Measurements from ENCODE around the gene FXR1. TPM values are rescaled to one million over a fixed set of nuclear protein-coding genes. Genes with fewer than 3 reads are reported as not detected.
A peak's percentile ranks its signal among the peaks of the same experiment; 100 is the strongest.
"Not testable (repeated sequence)": the region's sequence is repeated elsewhere in the genome, so short reads cannot be mapped to it uniquely, and the experiment has no call there.

Gene FXR1
- polyA plus RNA-seq, 12 donors = 323 to 1,034 (median 591) TPM

- no peak for DNase-seq
Observed at GRCh38 chr3:180926526-180926925, 14.1 kb downstream of the FXR1 start.

GRCh38 chr3:180929376-180929775, 16.9 kb downstream of the FXR1 start:
- DNase-seq = no peak

GRCh38 chr3:180930526-180930925, 18.1 kb downstream of the FXR1 start:
- no peak for DNase-seq

- no peak for DNase-seq
Observed at GRCh38 chr3:180932819-180933218, 20.3 kb downstream of the FXR1 start.

- DNase-seq = no peak
Observed at GRCh38 chr3:180934638-180935037, 22.2 kb downstream of the FXR1 start.

- DNase-seq = no peak
Observed at GRCh38 chr3:180940826-180941225, 28.4 kb downstream of the FXR1 start.

GRCh38 chr3:180947761-180948390, 35.4 kb downstream of the FXR1 start:
- no peak for DNase-seq

- no peak for DNase-seq
Observed at GRCh38 chr3:180959691-180960090, 47.2 kb downstream of the FXR1 start.

- no peak for DNase-seq
Observed at GRCh38 chr3:180961087-180961486, 48.6 kb downstream of the FXR1 start.

- no peak for DNase-seq
Observed at GRCh38 chr3:180961552-180961951, 49.1 kb downstream of the FXR1 start.

- DNase-seq = no peak
Observed at GRCh38 chr3:180962530-180962929, 50.1 kb downstream of the FXR1 start.

- DNase-seq = no peak
Observed at GRCh38 chr3:180970931-180971330, 58.5 kb downstream of the FXR1 start.

- DNase-seq = no peak
Observed at GRCh38 chr3:180973543-180973942, 61.1 kb downstream of the FXR1 start.

GRCh38 chr3:180974286-180974685, 61.8 kb downstream of the FXR1 start:
- no peak for DNase-seq

- DNase-seq = no peak
Observed at GRCh38 chr3:180977498-180977897, 65.0 kb downstream of the FXR1 start.

GRCh38 chr3:180979961-180980360, 67.5 kb downstream of the FXR1 start:
- DNase-seq = no peak

- no peak for DNase-seq
Observed at GRCh38 chr3:180980611-180981010, 68.1 kb downstream of the FXR1 start.

- DNase-seq = no peak
Observed at GRCh38 chr3:180981912-180982311, 69.4 kb downstream of the FXR1 start.

- DNase-seq = no peak
Observed at GRCh38 chr3:180983136-180983535, 70.7 kb downstream of the FXR1 start.

- DNase-seq = not testable (repeated sequence)
Observed at GRCh38 chr3:180986366-180986765, 73.9 kb downstream of the FXR1 start.

- no peak for DNase-seq
Observed at GRCh38 chr3:180987344-180987743, 74.9 kb downstream of the FXR1 start.

- DNase-seq = peak; percentile 95
Observed at GRCh38 chr3:180989291-180990163, 77.1 kb downstream of the FXR1 start, which contains the start of gene DNAJC19. TSS of gene DNAJC19 (minus strand) at chr3:180989736. CDS start at chr3:180989602, 134 bp downstream.

GRCh38 chr3:180990505-180990904, 78.0 kb downstream of the FXR1 start:
- DNase-seq = no peak
